ENCODE measurements around the gene TOMM70. TPM values are rescaled to one million over a fixed set of nuclear protein-coding genes. Genes with fewer than 3 reads are reported as not detected.

The TOMM70 gene
- total RNA-seq, 1 experiment from 2014 or later = 45.1 TPM

GRCh38 chr3:100319951-100320350 is 80.9 kb downstream of the TOMM70 start:
- H3K36me3 ChIP-seq (ENCODE audit: insufficient read depth, low read length) = no peaks in the 10 kb centered on the region
- H3K4me1 ChIP-seq (ENCODE audit: low read length) = peaks cover 8% of the 10 kb centered on the region
- no peaks in the 10 kb centered on the region for H3K79me2 ChIP-seq (ENCODE audit: low read length)
- H3K4me2 ChIP-seq (ENCODE audit: low read depth, low read length, poor library complexity, severe bottlenecking) = no peak overlapping the region
- H3K9me2 ChIP-seq (replicated peaks; ENCODE audit: insufficient read depth, low read length) = no peaks in the 10 kb centered on the region
- H3K27me3 ChIP-seq (ENCODE audit: low read length) = no peaks in the 10 kb centered on the region
- H3K9me3 ChIP-seq (ENCODE audit: low read length) = no peaks in the 10 kb centered on the region
- DNase-seq = no peak
- no peak overlapping the region for H3K9ac ChIP-seq (ENCODE audit: low read length)
- no peaks in the 10 kb centered on the region for H4K20me1 ChIP-seq (ENCODE audit: insufficient read depth, low read depth, low read length)
- H2AFZ ChIP-seq (ENCODE audit: low read length) = no peak overlapping the region
- no peak overlapping the region for H3K4me3 ChIP-seq (ENCODE audit: low read length)
- H3K27ac ChIP-seq (ENCODE audit: low read length) = no peak overlapping the region

- DNase-seq = peak; percentile 49
- no peaks in the 10 kb centered on the region for H3K27me3 ChIP-seq (ENCODE audit: low read length)
- no peaks in the 10 kb centered on the region for H3K9me3 ChIP-seq (ENCODE audit: low read length)
- no peaks in the 10 kb centered on the region for H3K79me2 ChIP-seq (ENCODE audit: low read length)
- no peak overlapping the region for H3K9ac ChIP-seq (ENCODE audit: low read length)
- H3K36me3 ChIP-seq (ENCODE audit: insufficient read depth, low read length) = no peaks in the 10 kb centered on the region
- no peak overlapping the region for H3K4me3 ChIP-seq (ENCODE audit: low read length)
- no peak overlapping the region for H3K27ac ChIP-seq (ENCODE audit: low read length)
- no peaks in the 10 kb centered on the region for H3K9me2 ChIP-seq (replicated peaks; ENCODE audit: insufficient read depth, low read length)
- H4K20me1 ChIP-seq (ENCODE audit: insufficient read depth, low read depth, low read length) = no peaks in the 10 kb centered on the region
- no peak overlapping the region for H2AFZ ChIP-seq (ENCODE audit: low read length)
- peak overlapping the region; percentile 13 for H3K4me2 ChIP-seq (ENCODE audit: low read depth, low read length, poor library complexity, severe bottlenecking)
- peaks cover 8% of the 10 kb centered on the region for H3K4me1 ChIP-seq (ENCODE audit: low read length)
These were observed 83.0 kb downstream of the TOMM70 start for GRCh38 chr3:100317912-100318311.

- Histone ChIP-seq H3K4me3 (ENCODE audit: low read length) (no peak overlapping the region), H3K9ac (ENCODE audit: low read length) (no peak overlapping the region), H3K79me2 (ENCODE audit: low read length) (no peaks in the 10 kb centered on the region), H3K9me3 (ENCODE audit: low read length) (no peaks in the 10 kb centered on the region), H3K27me3 (ENCODE audit: low read length) (no peaks in the 10 kb centered on the region), H3K4me2 (ENCODE audit: low read depth, low read length, poor library complexity, severe bottlenecking) (peak overlapping the region; percentile 40), H3K36me3 (ENCODE audit: insufficient read depth, low read length) (no peaks in the 10 kb centered on the region), H3K9me2 (replicated peaks; ENCODE audit: insufficient read depth, low read length) (no peaks in the 10 kb centered on the region), H3K4me1 (ENCODE audit: low read length) (peaks cover 16% of the 10 kb centered on the region), H2AFZ (ENCODE audit: low read length) (no peak overlapping the region), H4K20me1 (ENCODE audit: insufficient read depth, low read depth, low read length) (no peaks in the 10 kb centered on the region), H3K27ac (ENCODE audit: low read length) (no peak overlapping the region)
- peak; percentile 88 for DNase-seq
These were observed 84.2 kb downstream of the TOMM70 start for GRCh38 chr3:100316641-100317069.

Other genes starting within 250 kb of the TOMM70 start
- 8.3 and 20.6 TPM in 2 replicates for gene TBC1D23, start 140.1 kb downstream of the TOMM70 start, total RNA-seq (2014; rRNA removed; shearing (Covaris generic); ENCODE audit: low replicate concordance)
- 63.2 and 74.5 TPM in 2 replicates for gene NIT2, start 66.3 kb downstream of the TOMM70 start, total RNA-seq (2014; rRNA removed; shearing (Covaris generic); ENCODE audit: low replicate concordance)
- 3.4 and 6.0 TPM in 2 replicates for gene LNP1, start 450 bp upstream of the TOMM70 start, total RNA-seq (2014; rRNA removed; shearing (Covaris generic); ENCODE audit: low replicate concordance)
- 0.11 and 1.3 TPM in 2 replicates for gene TMEM45A, start 91.5 kb upstream of the TOMM70 start, total RNA-seq (2014; rRNA removed; shearing (Covaris generic); ENCODE audit: low replicate concordance)
- gene ADGRG7, start 208.5 kb upstream of the TOMM70 start, total RNA-seq (2014; rRNA removed; shearing (Covaris generic); ENCODE audit: low replicate concordance) = not detected in 2 replicates

Measured in Karpas-422 (cell line).